Breast epithelium (tissue), 4 donors: ENCODE measurements around the gene CHD2. TPM values are rescaled to one million over a fixed set of nuclear protein-coding genes. Genes with fewer than 3 reads are reported as not detected.

Experiments used
- DNase-seq, 2 donors: peaks; one replicate each; pipeline ENCODE4 v3.0.0-alpha.2; 2019; ENCODE audit warnings: low spot score in 2 of 2
- H3K27ac ChIP-seq, 2 donors: fragments of 200-600 bp; sonication (generic) in 1 of 2; one replicate each; pipeline ENCODE4 v1.5.1; 2016 to 2019; ENCODE audit warnings: mild to moderate bottlenecking in 1 of 2
- H3K27me3 ChIP-seq, 2 donors: fragments of 200-600 bp; sonication (generic) in 1 of 2; one replicate each; pipeline versions ENCODE4 v1.5.1 to v1.6.0; 2017 to 2019; ENCODE audit warnings: control low read depth in 1 of 2, mild to moderate bottlenecking in 1 of 2
- H3K36me3 ChIP-seq: fragments of 200-600 bp; one replicate; pipeline ENCODE4 v1.5.1; 2019
- H3K4me1 ChIP-seq, 2 donors: fragments of 200-600 bp; sonication (generic); one replicate each; pipeline ENCODE4 v1.5.1; 2016 to 2019; ENCODE audit warnings: control low read depth in 1 of 2
- H3K4me3 ChIP-seq, 3 donors: fragments of 200-600 bp; sonication (generic); 1 replicate in 2 of 3; 2 replicates in 1 of 3; pipeline ENCODE4 v1.5.1; 2016 to 2019; ENCODE audit warnings: mild to moderate bottlenecking in 3 of 3, moderate library complexity in 2 of 3
- H3K9me3 ChIP-seq, 2 donors: fragments of 200-600 bp; sonication (generic) in 1 of 2; one replicate each; pipeline ENCODE4 v1.5.1; 2016 to 2019; ENCODE audit warnings: control low read depth in 1 of 2
- CTCF ChIP-seq, 3 donors: fragments of 450-650 bp; IDR thresholded peaks; one replicate each; pipeline ENCODE4 v1.5.1; 2016 to 2017; ENCODE audit warnings: antibody characterized with exemption in 3 of 3, mild to moderate bottlenecking in 3 of 3, moderate library complexity in 3 of 3
- POLR2A ChIP-seq: fragments of 450-650 bp; IDR thresholded peaks from one replicate; pipeline ENCODE4 v1.6.1; 2016; ENCODE audit warnings: antibody characterized with exemption, mild to moderate bottlenecking, moderate library complexity
- POLR2AphosphoS5 ChIP-seq, 3 donors: sonication (generic); formaldehyde crosslinking; IDR thresholded peaks; one replicate each; pipeline ENCODE4 v1.6.1; 2017; ENCODE audit warnings: antibody characterized with exemption in 3 of 3
- intact Hi-C: fragments of 100-400 bp; cut with DNase I; formaldehyde crosslinking; loops from one replicate; pipeline ENCODE4 v1.15.1; 2023; ENCODE audit warnings: low total_unique reads
- total RNA-seq, 3 donors: library from RNA; depleted of rRNA; stranded (reverse); fragments of >200 nt; gene quantifications; one replicate each; pipeline ENCODE4 v1.1.0, GENCODE V29; 2016

The CHD2 gene
- total RNA-seq, 3 donors from 2014 or later, result 137 to 215 (median 197) TPM

GRCh38 chr15:93041159-93041547 is 141.0 kb downstream of the CHD2 start:
- H3K4me1 ChIP-seq, result peaks cover 3 to 7% of the 10 kb centered on the region in 2 donors
- peaks cover 6% of the 10 kb centered on the region for H3K36me3 ChIP-seq
- no peak for TF ChIP-seq CTCF (IDR thresholded peaks at IDR 0.05)
- TF ChIP-seq POLR2AphosphoS5 (IDR thresholded peaks at IDR 0.05), result no peak
- intact Hi-C loops, result no loop called here
- H3K9me3 ChIP-seq, result peaks cover 0 to 4% of the 10 kb centered on the region in 2 donors
- no peaks in the 10 kb centered on the region for H3K27me3 ChIP-seq
- DNase-seq, result no peak
- H3K4me3 ChIP-seq, result peak overlapping the region in 1 of 3 donors; percentile 35
- H3K27ac ChIP-seq, result no peak overlapping the region

DNA sequence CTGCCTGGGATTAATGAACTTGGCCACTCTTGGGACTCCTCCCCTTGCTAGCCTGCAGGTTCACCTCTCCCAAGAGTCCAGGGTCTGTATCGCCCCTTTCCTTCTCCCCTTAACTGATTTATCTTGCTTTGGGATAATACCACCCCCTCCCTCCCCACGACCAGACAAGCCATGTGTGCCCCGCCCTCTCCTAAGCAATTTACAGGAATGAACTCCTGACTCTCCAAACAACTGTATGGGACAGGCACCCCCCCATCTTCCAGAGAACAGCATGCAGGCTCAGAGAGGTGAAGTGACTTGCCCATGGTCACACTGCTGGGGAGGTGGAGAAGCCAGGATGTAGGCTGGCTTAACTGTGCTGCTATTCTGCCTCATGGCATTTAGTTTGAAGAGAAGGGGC is 142.1 kb downstream of the CHD2 start:
- TF ChIP-seq CTCF (IDR thresholded peaks at IDR 0.05) (no peak), POLR2AphosphoS5 (IDR thresholded peaks at IDR 0.05) (no peak), POLR2A (no peak)
- Histone ChIP-seq H3K4me1 (peaks cover 3 to 7% of the 10 kb centered on the region in 2 donors), H3K27ac (no peak overlapping the region), H3K4me3 (no peak overlapping the region), H3K27me3 (no peaks in the 10 kb centered on the region), H3K9me3 (peaks cover 5 to 6% of the 10 kb centered on the region in 2 donors), H3K36me3 (peaks cover 6% of the 10 kb centered on the region)
- intact Hi-C loops, result no loop called here
- no peak for DNase-seq

GRCh38 chr15:93042691-93043378 is 142.7 kb downstream of the CHD2 start:
- DNase-seq, result no peak
- intact Hi-C loops, result no loop called here
- H3K27ac ChIP-seq, result no peak overlapping the region

GRCh38 chr15:93043621-93044300 is 143.6 kb downstream of the CHD2 start:
- intact Hi-C loops, result loop anchor here (1.0 kb wide), 1 partner anchor 43 kb away; no protein-coding TSS in a partner anchor
- peak overlapping the region in 1 of 2 donors; percentile 10 for H3K27ac ChIP-seq
- peaks cover 6% of the 10 kb centered on the region for H3K36me3 ChIP-seq
- H3K4me3 ChIP-seq, result no peak overlapping the region
- H3K9me3 ChIP-seq, result peaks cover 5 to 6% of the 10 kb centered on the region in 2 donors
- no peak for DNase-seq
- H3K4me1 ChIP-seq, result peaks cover 6 to 20% of the 10 kb centered on the region in 2 donors
- TF ChIP-seq POLR2AphosphoS5 (IDR thresholded peaks at IDR 0.05) (no peak), POLR2A (no peak), CTCF (IDR thresholded peaks at IDR 0.05) (no peak)
- no peaks in the 10 kb centered on the region for H3K27me3 ChIP-seq

More at GRCh38 chr15:93042691-93043378, 142.7 kb downstream of the CHD2 start:
- Histone ChIP-seq H3K4me1 (peaks cover 0 to 13% of the 10 kb centered on the region in 2 donors), H3K9me3 (peaks cover 5 to 6% of the 10 kb centered on the region in 2 donors), H3K4me3 (no peak overlapping the region), H3K27me3 (no peaks in the 10 kb centered on the region), H3K36me3 (peaks cover 6% of the 10 kb centered on the region)
- TF ChIP-seq CTCF (IDR thresholded peaks at IDR 0.05) (no peak), POLR2A (no peak), POLR2AphosphoS5 (IDR thresholded peaks at IDR 0.05) (no peak)
